OCI-LY7 (cell line): ENCODE measurements around the gene DAZAP1. TPM values are rescaled to one million over a fixed set of nuclear protein-coding genes. Genes with fewer than 3 reads are reported as not detected.

Source experiments
- BruUV-seq: library from RNA; stranded (reverse); fragments of 400-500 nt; replicated peaks from 2 replicates; lab custom pipeline; 2021; lab: Mats Ljungman, UMichigan
- CTCF ChIA-PET: fragments of 300-600 bp; sonication (Branson Sonifier 250); formaldehyde crosslinking; loops from one replicate; lab custom pipeline; 2022; ENCODE audit warnings: antibody characterized with exemption; ENCODE audit not compliant: unreplicated experiment; lab: Charles Lee
- POLR2A ChIA-PET: fragments of 300-600 bp; sonication (Branson Sonifier 250); formaldehyde crosslinking; loops from one replicate; lab custom pipeline; 2022; ENCODE audit warnings: antibody characterized with exemption; lab: Charles Lee
- DNase-seq: peaks from one replicate; pipeline ENCODE4 v3.0.0-alpha.2; 2015; ENCODE audit warnings: low spot score
- H2AFZ ChIP-seq: fragments of 200-600 bp; sonication (generic), shearing (Covaris generic); 2 replicates; pipeline ENCODE4 v1.6.1; 2014; ENCODE audit warnings: mild to moderate bottlenecking, antibody characterized with exemption, low read length, moderate library complexity
- H3K27ac ChIP-seq: fragments of 200-600 bp; sonication (generic); 2 replicates; pipeline ENCODE4 v1.5.1; 2014; ENCODE audit warnings: mixed run types, low read depth, mild to moderate bottlenecking, moderate library complexity, low read length, inconsistent platforms; ENCODE audit not compliant: poor library complexity, severe bottlenecking
- H3K36me3 ChIP-seq: fragments of 200-600 bp; sonication (generic); 2 replicates; pipeline ENCODE4 v1.6.1; 2014; ENCODE audit warnings: mild to moderate bottlenecking, antibody characterized with exemption, low read length, moderate library complexity, mixed read lengths; ENCODE audit not compliant: insufficient read depth
- H3K4me1 ChIP-seq: fragments of 200-600 bp; sonication (generic); 2 replicates; pipeline ENCODE4 v1.5.1; 2014; ENCODE audit warnings: mild to moderate bottlenecking, low read length; ENCODE audit not compliant: insufficient read depth, poor library complexity, severe bottlenecking
- H3K4me2 ChIP-seq: fragments of 200-600 bp; sonication (generic); 2 replicates; pipeline ENCODE4 v1.6.1; 2014; ENCODE audit warnings: mild to moderate bottlenecking, low read length
- H3K4me3 ChIP-seq: fragments of 200-600 bp; sonication (generic); 2 replicates; pipeline ENCODE4 v1.5.1; 2014; ENCODE audit warnings: mild to moderate bottlenecking, low read depth, low read length; ENCODE audit not compliant: poor library complexity, severe bottlenecking
- H3K79me2 ChIP-seq: fragments of 200-600 bp; sonication (generic); 2 replicates; pipeline ENCODE4 v1.6.1; 2016; ENCODE audit warnings: low read depth, mild to moderate bottlenecking, low read length, moderate library complexity, mixed read lengths; ENCODE audit not compliant: insufficient read depth
- H3K9me2 ChIP-seq: fragments of 200-600 bp; sonication (generic); 2 replicates; pipeline ENCODE4 v1.6.1; 2016; ENCODE audit warnings: mild to moderate bottlenecking, low read length, mixed read lengths; ENCODE audit not compliant: insufficient read depth
- H3K9me3 ChIP-seq: fragments of 200-600 bp; sonication (generic); 2 replicates; pipeline ENCODE4 v1.6.1; 2014; ENCODE audit warnings: mild to moderate bottlenecking, mixed run types, low read length, mixed read lengths
- H4K20me1 ChIP-seq: fragments of 200-600 bp; sonication (generic); 2 replicates; pipeline ENCODE4 v1.6.1; 2014; ENCODE audit warnings: mild to moderate bottlenecking, antibody characterized with exemption, low read length, moderate library complexity, mixed read lengths; ENCODE audit not compliant: insufficient read depth
- EZH2phosphoT487 ChIP-seq: fragments of 200-600 bp; sonication (generic); IDR thresholded peaks from 2 replicates; pipeline ENCODE4 v1.6.1; 2018; ENCODE audit warnings: low read depth, borderline replicate concordance, mild to moderate bottlenecking, mixed run types, antibody characterized with exemption, low read length, moderate library complexity, mixed read lengths
- intact Hi-C: fragments of 100-400 bp; cut with micrococcal nuclease; formaldehyde crosslinking; loops from one replicate; pipeline ENCODE4 v1.10.0; 2022; ENCODE audit not compliant: unreplicated experiment
- total RNA-seq, 2 experiments: library from RNA; depleted of rRNA in 1 of 2; stranded (reverse); fragments of >200 nt in 1 of 2; shearing (Covaris generic) in 1 of 2; gene quantifications; 2 replicates each; pipeline ENCODE4 v1.2.3, GENCODE V29; 2014 to 2022
- TF ChIP-seq, protein P1 (sequence below): fragments of 200-600 bp; sonication (generic); conservative IDR thresholded peaks from 2 replicates; pipeline ENCODE4 v1.5.1; 2014; ENCODE audit warnings: mild to moderate bottlenecking, antibody characterized with exemption, low read length, moderate library complexity, mixed read lengths

The DAZAP1 gene
- total RNA-seq, 2 experiments from 2014 or later, result 170 to 373 TPM

DNA sequence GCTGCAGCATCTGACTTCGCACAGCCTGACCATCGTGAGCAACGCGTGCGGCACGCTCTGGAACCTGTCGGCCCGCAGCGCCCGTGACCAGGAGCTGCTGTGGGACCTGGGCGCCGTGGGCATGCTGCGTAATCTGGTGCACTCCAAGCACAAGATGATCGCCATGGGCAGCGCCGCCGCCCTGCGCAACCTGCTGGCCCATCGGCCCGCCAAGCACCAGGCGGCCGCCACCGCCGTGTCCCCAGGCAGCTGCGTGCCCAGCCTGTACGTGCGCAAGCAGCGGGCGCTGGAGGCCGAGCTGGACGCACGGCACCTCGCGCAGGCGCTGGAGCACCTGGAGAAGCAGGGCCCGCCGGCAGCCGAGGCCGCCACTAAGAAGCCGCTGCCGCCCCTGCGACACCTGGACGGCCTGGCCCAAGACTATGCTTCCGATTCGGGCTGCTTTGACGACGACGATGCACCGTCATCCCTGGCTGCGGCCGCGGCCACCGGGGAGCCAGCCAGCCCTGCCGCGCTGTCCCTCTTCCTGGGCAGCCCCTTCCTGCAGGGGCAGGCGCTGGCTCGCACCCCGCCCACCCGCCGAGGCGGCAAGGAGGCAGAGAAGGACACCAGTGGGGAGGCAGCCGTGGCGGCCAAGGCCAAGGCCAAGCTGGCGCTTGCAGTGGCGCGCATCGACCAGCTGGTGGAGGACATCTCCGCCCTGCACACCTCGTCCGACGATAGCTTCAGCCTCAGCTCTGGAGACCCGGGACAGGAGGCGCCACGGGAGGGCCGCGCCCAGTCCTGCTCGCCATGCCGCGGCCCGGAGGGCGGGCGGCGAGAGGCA, 58.0 kb downstream of the DAZAP1 start:
- intact Hi-C loops, result no loop called here
- no peak for DNase-seq
- H3K9me3 ChIP-seq, result no peaks in the 10 kb centered on the region
- H3K36me3 ChIP-seq, result no peaks in the 10 kb centered on the region
- H3K4me2 ChIP-seq, result no peak overlapping the region
- H2AFZ ChIP-seq, result no peak overlapping the region
- no peaks in the 10 kb centered on the region for H4K20me1 ChIP-seq
- BruUV-seq, result no TSS peak
- CTCF ChIA-PET, result no interaction called here
- H3K4me1 ChIP-seq, result peaks cover 1% of the 10 kb centered on the region
- H3K79me2 ChIP-seq, result no peaks in the 10 kb centered on the region
- no peaks in the 10 kb centered on the region for H3K9me2 ChIP-seq
- H3K4me3 ChIP-seq, result no peak overlapping the region
- POLR2A ChIA-PET, result interaction anchor here (0.7 kb wide), 1 partner anchor 52 kb away, joined by 7 read pairs; no protein-coding TSS in a partner anchor
- TF ChIP-seq EZH2phosphoT487, result no peak
- TF ChIP-seq, protein P1, sequence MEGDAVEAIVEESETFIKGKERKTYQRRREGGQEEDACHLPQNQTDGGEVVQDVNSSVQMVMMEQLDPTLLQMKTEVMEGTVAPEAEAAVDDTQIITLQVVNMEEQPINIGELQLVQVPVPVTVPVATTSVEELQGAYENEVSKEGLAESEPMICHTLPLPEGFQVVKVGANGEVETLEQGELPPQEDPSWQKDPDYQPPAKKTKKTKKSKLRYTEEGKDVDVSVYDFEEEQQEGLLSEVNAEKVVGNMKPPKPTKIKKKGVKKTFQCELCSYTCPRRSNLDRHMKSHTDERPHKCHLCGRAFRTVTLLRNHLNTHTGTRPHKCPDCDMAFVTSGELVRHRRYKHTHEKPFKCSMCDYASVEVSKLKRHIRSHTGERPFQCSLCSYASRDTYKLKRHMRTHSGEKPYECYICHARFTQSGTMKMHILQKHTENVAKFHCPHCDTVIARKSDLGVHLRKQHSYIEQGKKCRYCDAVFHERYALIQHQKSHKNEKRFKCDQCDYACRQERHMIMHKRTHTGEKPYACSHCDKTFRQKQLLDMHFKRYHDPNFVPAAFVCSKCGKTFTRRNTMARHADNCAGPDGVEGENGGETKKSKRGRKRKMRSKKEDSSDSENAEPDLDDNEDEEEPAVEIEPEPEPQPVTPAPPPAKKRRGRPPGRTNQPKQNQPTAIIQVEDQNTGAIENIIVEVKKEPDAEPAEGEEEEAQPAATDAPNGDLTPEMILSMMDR, result no peak
- no peak overlapping the region for H3K27ac ChIP-seq

DNA sequence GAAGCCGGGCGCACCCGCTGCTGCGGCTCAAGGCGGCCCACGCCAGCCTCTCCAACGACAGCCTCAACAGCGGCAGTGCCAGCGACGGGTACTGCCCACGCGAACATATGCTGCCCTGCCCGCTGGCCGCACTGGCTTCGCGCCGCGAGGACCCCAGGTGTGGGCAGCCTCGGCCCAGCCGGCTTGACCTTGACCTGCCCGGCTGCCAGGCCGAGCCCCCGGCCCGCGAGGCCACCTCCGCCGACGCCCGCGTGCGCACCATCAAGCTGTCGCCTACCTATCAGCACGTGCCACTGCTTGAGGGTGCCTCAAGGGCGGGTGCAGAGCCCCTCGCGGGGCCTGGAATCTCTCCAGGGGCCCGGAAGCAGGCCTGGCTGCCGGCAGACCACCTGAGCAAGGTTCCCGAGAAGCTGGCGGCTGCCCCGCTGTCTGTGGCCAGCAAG, 58.7 kb downstream of the DAZAP1 start:
- H3K4me3 ChIP-seq, result no peak overlapping the region
- TF ChIP-seq, protein P1, result no peak
- TF ChIP-seq EZH2phosphoT487, result no peak
- H3K36me3 ChIP-seq, result no peaks in the 10 kb centered on the region
- peaks cover 1% of the 10 kb centered on the region; the same call in 1 of the 2 replicates for H4K20me1 ChIP-seq
- H3K9me3 ChIP-seq, result no peaks in the 10 kb centered on the region
- no peak for DNase-seq
- peaks cover 8% of the 10 kb centered on the region for H3K4me1 ChIP-seq
- intact Hi-C loops, result no loop called here
- BruUV-seq, result no TSS peak
- H2AFZ ChIP-seq, result no peak overlapping the region
- ChIA-PET POLR2A (no interaction called here), CTCF (no interaction called here)
- H3K79me2 ChIP-seq, result no peaks in the 10 kb centered on the region
- H3K4me2 ChIP-seq, result no peak overlapping the region
- no peaks in the 10 kb centered on the region for H3K9me2 ChIP-seq
- H3K27ac ChIP-seq, result no peak overlapping the region
